HCT116 (cell line): ENCODE results near the gene CDKL1. TPM values are rescaled to one million over a fixed set of nuclear protein-coding genes. Genes with fewer than 3 reads are reported as not detected.

Experiments used
- ATAC-seq: fragments of 200-7000 bp; cut with Tn5 transposase; 2 replicates; pipeline ENCODE4 v1.9.1; 2020; ENCODE audit warnings: mild to moderate bottlenecking, moderate library complexity
- BruUV-seq: library from RNA; stranded (reverse); fragments of 400-500 nt; replicated peaks from 2 replicates; lab custom pipeline; 2021; lab: Mats Ljungman, UMichigan
- CTCF ChIA-PET: fragments of 300-600 bp; sonication (Branson Sonifier 250); formaldehyde crosslinking; loops from one replicate; lab custom pipeline; 2021; ENCODE audit warnings: antibody characterized with exemption; lab: Charles Lee
- POLR2A ChIA-PET: fragments of 300-600, 350-600 bp; sonication (Branson Sonifier 250); formaldehyde crosslinking; loops from one replicate; lab custom pipeline; 2021; ENCODE audit warnings: antibody characterized with exemption; lab: Charles Lee
- RAD21 ChIA-PET, 2 experiments: fragments of 300-600 bp; sonication (Branson Sonifier 250); formaldehyde crosslinking; loops; one replicate each; lab custom pipeline; 2023; ENCODE audit warnings: low total read pairs in 2 of 2; ENCODE audit not compliant: uncharacterized antibody in 2 of 2, unreplicated experiment in 2 of 2, low non-redundant PET in 1 of 2; lab: Charles Lee
- DNase-seq: peaks from one replicate; pipeline ENCODE4 v3.0.0-alpha.2; 2010; ENCODE audit warnings: low read depth, low spot score
- H2AFZ ChIP-seq: fragments of 200-600 bp; shearing (Covaris generic), sonication (generic); 2 replicates; pipeline ENCODE4 v1.6.1; 2017; ENCODE audit warnings: low read depth, mixed run types, mixed read lengths, antibody characterized with exemption, low read length; ENCODE audit not compliant: poor library complexity, severe bottlenecking
- H3K27ac ChIP-seq: 2 replicates; pipeline ENCODE4 v1.5.1; 2012; ENCODE audit warnings: low read depth, low read length
- H3K27me3 ChIP-seq: fragments of 200-600 bp; sonication (generic); 2 replicates; pipeline ENCODE4 v1.6.1; 2016; ENCODE audit warnings: mixed run types, low read length, mixed read lengths; ENCODE audit not compliant: insufficient read depth
- H3K36me3 ChIP-seq, 2 experiments: fragments of 200-500 bp in 1 of 2; fragments of 200-600 bp in 1 of 2; sonication (Bioruptor generic) in 1 of 2; sonication (generic) in 1 of 2; 2 replicates each; pipeline versions ENCODE4 v1.5.1 to v1.6.1; 2014 to 2016; ENCODE audit warnings: low read length in 2 of 2, inconsistent platforms in 1 of 2, mixed read lengths in 1 of 2, mixed run types in 1 of 2; ENCODE audit not compliant: insufficient read depth in 2 of 2, control insufficient read depth in 1 of 2
- H3K4me1 ChIP-seq, 2 experiments: fragments of 200-600 bp in 1 of 2; sonication (generic) in 1 of 2; 2 replicates each; pipeline versions ENCODE4 v1.5.1 to v1.6.1; 2012 to 2017; ENCODE audit warnings: low read length in 2 of 2, inconsistent platforms in 1 of 2, mild to moderate bottlenecking in 1 of 2, mixed read lengths in 1 of 2, mixed run types in 1 of 2, moderate library complexity in 1 of 2; ENCODE audit not compliant: insufficient read depth in 2 of 2, control insufficient read depth in 1 of 2
- H3K4me2 ChIP-seq: fragments of 200-600 bp; sonication (generic); 2 replicates; pipeline ENCODE4 v1.6.1; 2017; ENCODE audit warnings: mixed run types, low read length, mixed read lengths
- H3K4me3 ChIP-seq, 2 experiments: fragments of 200-600 bp in 1 of 2; sonication (generic) in 1 of 2; replicated peaks in 1 of 2; 2 replicates each; pipeline ENCODE4 v1.5.1; 2011 to 2016; ENCODE audit warnings: low read length in 2 of 2, control low read depth in 1 of 2, low read depth in 1 of 2, mild to moderate bottlenecking in 1 of 2, mixed read lengths in 1 of 2, mixed run types in 1 of 2
- H3K79me2 ChIP-seq: fragments of 200-600 bp; sonication (generic); 2 replicates; pipeline ENCODE4 v1.6.1; 2017; ENCODE audit warnings: mild to moderate bottlenecking, mixed run types, low read length, moderate library complexity, mixed read lengths; ENCODE audit not compliant: insufficient read depth
- H3K9ac ChIP-seq: fragments of 200-600 bp; sonication (generic); 2 replicates; pipeline ENCODE4 v1.6.1; 2016; ENCODE audit warnings: low read length, mixed read lengths
- H3K9me2 ChIP-seq: fragments of 200-600 bp; sonication (generic), shearing (Covaris generic); 2 replicates; pipeline ENCODE4 v1.6.1; 2017; ENCODE audit warnings: mixed run types, mild to moderate bottlenecking, moderate library complexity; ENCODE audit not compliant: insufficient read depth
- H3K9me3 ChIP-seq, 2 experiments: fragments of 200-500 bp in 1 of 2; fragments of 200-600 bp in 1 of 2; sonication (Bioruptor generic) in 1 of 2; sonication (generic) in 1 of 2; 2 replicates each; pipeline ENCODE4 v1.6.1; 2014 to 2017; ENCODE audit warnings: low read length in 2 of 2, mixed read lengths in 2 of 2, inconsistent platforms in 1 of 2, low read depth in 1 of 2, mild to moderate bottlenecking in 1 of 2, mixed run types in 1 of 2, moderate library complexity in 1 of 2; ENCODE audit not compliant: control insufficient read depth in 1 of 2, insufficient read depth in 1 of 2
- H4K20me1 ChIP-seq: fragments of 200-600 bp; sonication (generic), shearing (Covaris generic); 2 replicates; pipeline ENCODE4 v1.6.1; 2017; ENCODE audit warnings: mixed run types, mild to moderate bottlenecking, moderate library complexity; ENCODE audit not compliant: insufficient read depth
- EGR1 ChIP-seq: IDR thresholded peaks from 2 replicates; pipeline ENCODE4 v1.6.1; 2012; ENCODE audit warnings: low read depth
- ELF1 ChIP-seq: IDR thresholded peaks from 2 replicates; pipeline ENCODE4 v1.6.1; 2012; ENCODE audit warnings: low read depth, borderline replicate concordance
- EZH2 ChIP-seq: fragments of 200-600 bp; sonication (generic); IDR thresholded peaks from 2 replicates; pipeline ENCODE4 v1.6.1; 2017; ENCODE audit warnings: antibody characterized with exemption, mixed run types
- FOSL1 ChIP-seq: IDR thresholded peaks from 2 replicates; pipeline ENCODE4 v1.6.1; 2012; ENCODE audit warnings: low read depth
- JUND ChIP-seq: IDR thresholded peaks from 2 replicates; pipeline ENCODE4 v1.6.1; 2012
- POLR2A ChIP-seq: IDR thresholded peaks from 2 replicates; pipeline ENCODE4 v1.7.0; 2011; ENCODE audit warnings: borderline replicate concordance; ENCODE audit not compliant: insufficient read depth, insufficient read length; ENCODE audit errors: extremely low read depth
- POLR2AphosphoS5 ChIP-seq: IDR thresholded peaks from 2 replicates; pipeline ENCODE4 v1.6.1; 2011; ENCODE audit warnings: mild to moderate bottlenecking, low read depth, low read length, moderate library complexity
- RAD21 ChIP-seq: IDR thresholded peaks from 2 replicates; pipeline ENCODE4 v1.6.1; 2012; ENCODE audit warnings: low read depth, mild to moderate bottlenecking
- SIN3A ChIP-seq: IDR thresholded peaks from 2 replicates; pipeline ENCODE4 v1.6.1; 2012; ENCODE audit warnings: low read depth
- TCF7L2 ChIP-seq: IDR thresholded peaks from 2 replicates; pipeline ENCODE4 v1.7.0; 2011; ENCODE audit warnings: borderline replicate concordance, inconsistent platforms; ENCODE audit not compliant: insufficient read depth, insufficient read length; ENCODE audit errors: extremely low read depth
- YY1 ChIP-seq: IDR thresholded peaks from 2 replicates; pipeline ENCODE4 v1.6.1; 2011; ENCODE audit warnings: low read length, low read depth, moderate library complexity, mild to moderate bottlenecking; ENCODE audit not compliant: insufficient replicate concordance; ENCODE audit errors: extremely low read depth
- intact Hi-C: fragments of 100-400 bp; cut with micrococcal nuclease; formaldehyde crosslinking; loops from 2 replicates; pipeline ENCODE4 v1.10.0; 2022
- total RNA-seq: library from RNA; stranded (reverse); gene quantifications from one replicate; pipeline ENCODE4 v1.2.1, GENCODE V29; 2021; ENCODE audit not compliant: unreplicated experiment
- TF ChIP-seq, protein P1 (sequence below): IDR thresholded peaks from 2 replicates; pipeline ENCODE4 v1.6.1; 2012
- TF ChIP-seq, protein P2 (sequence below), 3 experiments: fragments of 200-600 bp in 1 of 3; sonication (generic) in 1 of 3; IDR thresholded peaks in 2 of 3; conservative IDR thresholded peaks in 1 of 3; 2 replicates each; pipeline ENCODE4 v1.5.1; 2012 to 2017; ENCODE audit warnings: low read depth in 2 of 3, low read length in 2 of 3, antibody characterized with exemption in 1 of 3, borderline replicate concordance in 1 of 3, control low read depth in 1 of 3, mild to moderate bottlenecking in 1 of 3, mixed read lengths in 1 of 3, mixed run types in 1 of 3, moderate library complexity in 1 of 3; ENCODE audit not compliant: insufficient read depth in 1 of 3

CDKL1 gene
- total RNA-seq, 1 experiment from 2014 or later, result 7.1 TPM

DNA sequence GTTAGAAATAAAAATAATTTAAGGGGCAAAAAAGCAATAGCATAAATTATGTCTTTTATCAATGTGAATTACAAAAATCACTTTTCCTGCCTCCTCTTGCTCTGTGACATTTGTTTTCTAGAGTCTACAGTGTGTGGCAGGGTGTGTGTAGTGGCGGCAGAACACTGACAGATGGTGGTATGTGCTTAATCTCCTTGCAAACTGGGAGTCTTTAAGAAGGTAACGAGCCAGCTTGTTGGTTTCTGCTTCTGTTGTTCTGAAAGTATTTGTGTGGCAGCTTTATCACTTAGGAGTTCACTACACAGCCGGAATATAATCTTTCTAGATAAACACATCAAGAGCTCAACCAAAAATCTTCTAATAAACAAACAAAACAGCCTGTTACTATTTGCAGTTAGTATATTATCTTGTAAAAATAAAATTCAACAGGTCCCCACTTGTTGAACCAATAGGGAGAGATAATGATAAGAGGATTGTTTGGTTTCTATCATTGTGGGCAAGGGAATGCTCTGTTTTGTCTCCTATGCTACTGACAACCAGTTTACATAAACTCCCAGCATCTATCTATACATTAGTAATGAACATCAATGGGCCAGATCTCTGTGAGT, 13.0 kb downstream of the CDKL1 start:
- H3K4me1 ChIP-seq, result no peaks in the 10 kb centered on the region
- H2AFZ ChIP-seq, result no peak overlapping the region
- ATAC-seq (no peak), DNase-seq (no peak)
- H3K4me2 ChIP-seq, result no peak overlapping the region
- no peaks in the 10 kb centered on the region for H3K27me3 ChIP-seq
- no peaks in the 10 kb centered on the region for H3K79me2 ChIP-seq
- no peaks in the 10 kb centered on the region for H3K9me2 ChIP-seq
- POLR2A ChIA-PET, result no interaction called here
- H3K4me3 ChIP-seq, result no peak overlapping the region
- no peaks in the 10 kb centered on the region for H3K36me3 ChIP-seq
- no peak overlapping the region for H3K9ac ChIP-seq
- no TSS peak for BruUV-seq
- no peaks in the 10 kb centered on the region for H3K9me3 ChIP-seq
- intact Hi-C loops, result no loop called here
- H4K20me1 ChIP-seq, result no peaks in the 10 kb centered on the region
- no peak overlapping the region for H3K27ac ChIP-seq
- RAD21 ChIA-PET, result no interaction called here
- TF ChIP-seq, protein P1, sequence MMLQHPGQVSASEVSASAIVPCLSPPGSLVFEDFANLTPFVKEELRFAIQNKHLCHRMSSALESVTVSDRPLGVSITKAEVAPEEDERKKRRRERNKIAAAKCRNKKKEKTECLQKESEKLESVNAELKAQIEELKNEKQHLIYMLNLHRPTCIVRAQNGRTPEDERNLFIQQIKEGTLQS, result no peak
- no peak for TF ChIP-seq RAD21
- TF ChIP-seq TCF7L2, result no peak
- no peak for TF ChIP-seq POLR2A
- no peak for TF ChIP-seq FOSL1
- TF ChIP-seq YY1, result no peak
- no peak for TF ChIP-seq ELF1
- TF ChIP-seq JUND, result no peak
- no peak for TF ChIP-seq POLR2AphosphoS5
- no peak for TF ChIP-seq EGR1
- TF ChIP-seq, protein P2, sequence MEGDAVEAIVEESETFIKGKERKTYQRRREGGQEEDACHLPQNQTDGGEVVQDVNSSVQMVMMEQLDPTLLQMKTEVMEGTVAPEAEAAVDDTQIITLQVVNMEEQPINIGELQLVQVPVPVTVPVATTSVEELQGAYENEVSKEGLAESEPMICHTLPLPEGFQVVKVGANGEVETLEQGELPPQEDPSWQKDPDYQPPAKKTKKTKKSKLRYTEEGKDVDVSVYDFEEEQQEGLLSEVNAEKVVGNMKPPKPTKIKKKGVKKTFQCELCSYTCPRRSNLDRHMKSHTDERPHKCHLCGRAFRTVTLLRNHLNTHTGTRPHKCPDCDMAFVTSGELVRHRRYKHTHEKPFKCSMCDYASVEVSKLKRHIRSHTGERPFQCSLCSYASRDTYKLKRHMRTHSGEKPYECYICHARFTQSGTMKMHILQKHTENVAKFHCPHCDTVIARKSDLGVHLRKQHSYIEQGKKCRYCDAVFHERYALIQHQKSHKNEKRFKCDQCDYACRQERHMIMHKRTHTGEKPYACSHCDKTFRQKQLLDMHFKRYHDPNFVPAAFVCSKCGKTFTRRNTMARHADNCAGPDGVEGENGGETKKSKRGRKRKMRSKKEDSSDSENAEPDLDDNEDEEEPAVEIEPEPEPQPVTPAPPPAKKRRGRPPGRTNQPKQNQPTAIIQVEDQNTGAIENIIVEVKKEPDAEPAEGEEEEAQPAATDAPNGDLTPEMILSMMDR (IDR thresholded peaks at IDR 0.05 in 2 of 3, conservative IDR thresholded peaks at IDR 0.05 in 1 of 3; ENCODE audit: borderline replicate concordance in 1 of 3, insufficient read depth in 1 of 3, low read depth in 2 of 3, low read length in 2 of 3), result no peak
- no peak for TF ChIP-seq EZH2
- TF ChIP-seq SIN3A, result no peak
- CTCF ChIA-PET, result no interaction called here
